Measurements from ENCODE around the gene PRSS2.

The PRSS2 gene

DNA sequence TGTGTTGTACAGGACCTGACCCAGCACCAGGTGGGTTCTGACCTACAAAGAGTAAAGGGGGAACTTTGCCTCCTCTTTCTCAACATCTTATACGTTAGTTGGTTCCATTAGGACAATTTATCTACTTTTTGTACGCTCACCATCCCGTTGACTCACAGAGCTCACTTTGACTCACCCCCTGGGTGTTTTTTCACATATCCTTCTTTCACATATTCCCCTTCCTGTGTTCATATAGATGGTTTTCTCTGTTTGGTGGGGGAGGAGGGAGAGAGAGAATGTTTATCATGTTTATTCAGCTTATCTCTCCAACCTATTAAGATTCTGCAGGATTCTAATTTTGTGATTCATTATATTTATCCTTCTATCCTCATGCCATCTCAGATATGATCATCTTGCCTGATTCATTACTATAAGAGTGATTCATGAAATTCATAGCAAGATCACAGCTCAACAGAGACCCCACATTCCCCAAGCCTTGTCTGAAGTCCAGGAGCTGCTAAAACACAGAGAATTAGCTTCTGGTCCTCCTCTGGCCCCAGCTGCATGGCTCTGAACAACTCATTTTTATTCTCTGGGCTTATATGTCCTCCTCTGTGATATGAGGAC lies 37.2 kb downstream of the PRSS2 start:
- no peaks in the 10 kb centered on the region for H3K36me3 ChIP-seq (ENCODE audit: insufficient read depth, low read length)
- no peak for TF ChIP-seq POLR2AphosphoS5 (IDR thresholded peaks at IDR 0.05; ENCODE audit: borderline replicate concordance, low read depth, low read length)
- no peak for TF ChIP-seq FOXP2 (optimal IDR thresholded peaks at IDR 0.05; ENCODE audit: control extremely low read depth, extremely low read length, insufficient read depth)
- no peak for TF ChIP-seq EZH2 (IDR thresholded peaks at IDR 0.05)
- no peak overlapping the region for H3K4me3 ChIP-seq
- no peak for DNase-seq (ENCODE audit: low read depth, low spot score)
- H3K9ac ChIP-seq (ENCODE audit: insufficient read length) = no peak overlapping the region
- H3K9me3 ChIP-seq (ENCODE audit: low read depth, low read length) = no peaks in the 10 kb centered on the region
- no peak overlapping the region for H3K27ac ChIP-seq

- Histone ChIP-seq H3K36me3 (ENCODE audit: insufficient read depth, low read length) (no peaks in the 10 kb centered on the region), H3K27ac (no peak overlapping the region), H3K4me3 (no peak overlapping the region), H3K9me3 (ENCODE audit: low read depth, low read length) (no peaks in the 10 kb centered on the region), H3K9ac (ENCODE audit: insufficient read length) (no peak overlapping the region)
- TF ChIP-seq FOXP2 (optimal IDR thresholded peaks at IDR 0.05; ENCODE audit: control extremely low read depth, extremely low read length, insufficient read depth) = no peak
- no peak for TF ChIP-seq EZH2 (IDR thresholded peaks at IDR 0.05)
- no peak for TF ChIP-seq POLR2AphosphoS5 (IDR thresholded peaks at IDR 0.05; ENCODE audit: borderline replicate concordance, low read depth, low read length)
- DNase-seq (ENCODE audit: low read depth, low spot score) = no peak
Observed at GRCh38 chr7:142808461-142808801, 37.7 kb downstream of the PRSS2 start.

- Histone ChIP-seq H3K27ac (no peak overlapping the region), H3K4me3 (no peak overlapping the region), H3K9me3 (ENCODE audit: low read depth, low read length) (no peaks in the 10 kb centered on the region), H3K36me3 (ENCODE audit: insufficient read depth, low read length) (no peaks in the 10 kb centered on the region), H3K9ac (ENCODE audit: insufficient read length) (no peak overlapping the region)
- no peak for TF ChIP-seq POLR2AphosphoS5 (IDR thresholded peaks at IDR 0.05; ENCODE audit: borderline replicate concordance, low read depth, low read length)
- TF ChIP-seq FOXP2 (optimal IDR thresholded peaks at IDR 0.05; ENCODE audit: control extremely low read depth, extremely low read length, insufficient read depth) = no peak
- no peak for TF ChIP-seq EZH2 (IDR thresholded peaks at IDR 0.05)
- no peak for DNase-seq (ENCODE audit: low read depth, low spot score)
Observed at GRCh38 chr7:142808802-142809583, 38.2 kb downstream of the PRSS2 start.

- no peaks in the 10 kb centered on the region for H3K9me3 ChIP-seq (ENCODE audit: low read depth, low read length)
- H3K36me3 ChIP-seq (ENCODE audit: insufficient read depth, low read length) = no peaks in the 10 kb centered on the region
- H3K4me3 ChIP-seq = no peak overlapping the region
- no peak overlapping the region for H3K27ac ChIP-seq
- no peak overlapping the region for H3K9ac ChIP-seq (ENCODE audit: insufficient read length)
- TF ChIP-seq EZH2 (IDR thresholded peaks at IDR 0.05) = no peak
- no peak for TF ChIP-seq FOXP2 (optimal IDR thresholded peaks at IDR 0.05; ENCODE audit: control extremely low read depth, extremely low read length, insufficient read depth)
- no peak for TF ChIP-seq POLR2AphosphoS5 (IDR thresholded peaks at IDR 0.05; ENCODE audit: borderline replicate concordance, low read depth, low read length)
- DNase-seq (ENCODE audit: low read depth, low spot score) = no peak
Observed at GRCh38 chr7:142809671-142810070, 38.9 kb downstream of the PRSS2 start.

- H3K9ac ChIP-seq (ENCODE audit: insufficient read length) = no peak overlapping the region
- H3K4me3 ChIP-seq = no peak overlapping the region
- H3K9me3 ChIP-seq (ENCODE audit: low read depth, low read length) = no peaks in the 10 kb centered on the region
- no peak overlapping the region for H3K27ac ChIP-seq
- TF ChIP-seq EZH2 (IDR thresholded peaks at IDR 0.05) = no peak
- no peak for TF ChIP-seq FOXP2 (optimal IDR thresholded peaks at IDR 0.05; ENCODE audit: control extremely low read depth, extremely low read length, insufficient read depth)
- no peak for TF ChIP-seq POLR2AphosphoS5 (IDR thresholded peaks at IDR 0.05; ENCODE audit: borderline replicate concordance, low read depth, low read length)
- peak; percentile 5 for DNase-seq (ENCODE audit: low read depth, low spot score)
- no peaks in the 10 kb centered on the region for H3K36me3 ChIP-seq (ENCODE audit: insufficient read depth, low read length)
Observed at GRCh38 chr7:142811154-142811737, 40.5 kb downstream of the PRSS2 start.

DNA sequence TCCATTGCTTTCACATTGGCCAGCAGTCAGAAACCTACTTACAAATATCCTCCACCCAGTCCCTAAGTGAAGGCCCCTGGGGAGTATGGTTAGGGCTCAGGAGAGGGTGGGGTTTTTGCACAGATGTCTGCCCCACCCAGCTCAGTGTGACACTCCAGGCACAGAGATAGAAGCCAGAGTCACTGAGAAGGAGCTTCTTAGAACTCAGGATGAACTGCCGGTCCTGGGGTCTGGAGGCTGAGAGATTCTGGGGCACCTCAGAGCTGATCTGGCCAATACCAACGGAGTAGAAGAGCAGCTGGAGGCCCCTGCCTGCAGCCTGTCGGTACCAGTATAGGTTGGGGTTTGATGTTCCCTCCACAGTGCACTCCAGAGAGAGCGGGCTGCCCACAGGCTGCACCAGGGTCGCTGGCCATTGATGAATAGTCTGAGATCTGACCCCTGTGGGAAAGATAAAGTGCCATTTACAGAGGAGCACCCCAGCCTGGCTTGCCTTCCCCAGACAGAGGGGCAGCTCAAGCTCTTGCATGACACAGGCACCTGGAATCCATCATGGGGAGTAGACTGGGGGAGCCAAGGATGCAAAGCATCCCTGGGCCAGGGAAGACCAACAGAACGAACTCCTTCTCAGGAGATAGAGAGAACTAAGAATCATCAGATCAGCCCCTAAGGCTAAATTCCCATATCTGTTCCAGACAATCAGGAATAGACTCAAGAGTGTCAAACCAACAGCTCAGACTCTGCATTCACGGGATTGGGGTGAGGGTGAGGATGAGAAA lies 41.9 kb downstream of the PRSS2 start:
- TF ChIP-seq EZH2 (IDR thresholded peaks at IDR 0.05) = no peak
- TF ChIP-seq POLR2AphosphoS5 (IDR thresholded peaks at IDR 0.05; ENCODE audit: borderline replicate concordance, low read depth, low read length) = no peak
- no peak for TF ChIP-seq FOXP2 (optimal IDR thresholded peaks at IDR 0.05; ENCODE audit: control extremely low read depth, extremely low read length, insufficient read depth)
- Histone ChIP-seq H3K36me3 (ENCODE audit: insufficient read depth, low read length) (no peaks in the 10 kb centered on the region), H3K27ac (no peak overlapping the region), H3K9ac (ENCODE audit: insufficient read length) (no peak overlapping the region), H3K4me3 (no peak overlapping the region), H3K9me3 (ENCODE audit: low read depth, low read length) (no peaks in the 10 kb centered on the region)
- DNase-seq (ENCODE audit: low read depth, low spot score) = no peak

DNA sequence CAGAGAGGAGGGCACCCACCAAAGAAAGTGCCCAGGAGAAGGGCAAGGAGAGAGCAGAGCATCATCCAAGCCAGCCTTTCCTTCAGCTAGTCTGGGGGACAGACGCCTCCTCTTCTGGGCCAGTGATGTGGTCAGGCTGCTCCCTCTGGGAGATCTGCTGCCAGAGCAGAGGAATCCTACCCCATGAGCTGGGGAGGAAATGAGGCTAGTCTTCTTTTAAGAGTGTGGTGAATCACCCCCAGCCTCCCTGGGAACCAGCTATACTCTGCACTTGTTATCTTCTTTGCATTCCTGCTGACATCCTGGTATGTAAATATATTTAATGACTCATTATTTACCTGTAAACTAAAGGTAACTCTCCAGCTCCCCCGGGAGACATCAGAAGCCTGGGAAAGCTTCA lies 42.5 kb downstream of the PRSS2 start:
- Histone ChIP-seq H3K9ac (ENCODE audit: insufficient read length) (no peak overlapping the region), H3K36me3 (ENCODE audit: insufficient read depth, low read length) (no peaks in the 10 kb centered on the region), H3K9me3 (ENCODE audit: low read depth, low read length) (no peaks in the 10 kb centered on the region), H3K4me3 (no peak overlapping the region), H3K27ac (no peak overlapping the region)
- no peak for DNase-seq (ENCODE audit: low read depth, low spot score)
- no peak for TF ChIP-seq POLR2AphosphoS5 (IDR thresholded peaks at IDR 0.05; ENCODE audit: borderline replicate concordance, low read depth, low read length)
- no peak for TF ChIP-seq EZH2 (IDR thresholded peaks at IDR 0.05)
- no peak for TF ChIP-seq FOXP2 (optimal IDR thresholded peaks at IDR 0.05; ENCODE audit: control extremely low read depth, extremely low read length, insufficient read depth)

GRCh38 chr7:142813699-142814098 lies 42.9 kb downstream of the PRSS2 start:
- H3K27ac ChIP-seq = no peak overlapping the region
- no peak overlapping the region for H3K9ac ChIP-seq (ENCODE audit: insufficient read length)

More at GRCh38 chr7:142813699-142814098, 42.9 kb downstream of the PRSS2 start:
- Histone ChIP-seq H3K9me3 (ENCODE audit: low read depth, low read length) (no peaks in the 10 kb centered on the region), H3K36me3 (ENCODE audit: insufficient read depth, low read length) (no peaks in the 10 kb centered on the region), H3K4me3 (no peak overlapping the region)
- DNase-seq (ENCODE audit: low read depth, low spot score) = no peak
- TF ChIP-seq POLR2AphosphoS5 (IDR thresholded peaks at IDR 0.05; ENCODE audit: borderline replicate concordance, low read depth, low read length) = no peak
- TF ChIP-seq FOXP2 (optimal IDR thresholded peaks at IDR 0.05; ENCODE audit: control extremely low read depth, extremely low read length, insufficient read depth) = no peak
- no peak for TF ChIP-seq EZH2 (IDR thresholded peaks at IDR 0.05)
